Heart right ventricle (tissue), 16 donors: ENCODE results near the gene COL6A3. TPM values are rescaled to one million over a fixed set of nuclear protein-coding genes. Genes with fewer than 3 reads are reported as not detected.

ENCODE experiments used
- ATAC-seq, 8 donors: fragments of 200-7000 bp; cut with Tn5 transposase; one replicate each; pipeline ENCODE4 v1.9.1; 2020; ENCODE audit warnings: mild to moderate bottlenecking in 8 of 8, moderate library complexity in 8 of 8, moderate number of reproducible peaks in 1 of 8
- DNase-seq, 2 donors: peaks; one replicate each; pipeline ENCODE4 v3.0.0-alpha.2; 2020
- H3K27ac ChIP-seq, 10 donors: fragments of 200-600 bp; sonication (generic) in 2 of 10; one replicate each; pipeline versions ENCODE4 v1.5.0 to v1.8.0; 2020 to 2022; ENCODE audit warnings: mild to moderate bottlenecking in 3 of 10
- H3K27me3 ChIP-seq, 7 donors: fragments of 200-600 bp; one replicate each; pipeline ENCODE4 v1.8.0; 2021 to 2022; ENCODE audit warnings: mild to moderate bottlenecking in 2 of 7
- H3K36me3 ChIP-seq, 9 donors: fragments of 200-600 bp; sonication (generic) in 1 of 9; one replicate each; pipeline versions ENCODE4 v1.5.0 to v1.8.0; 2020 to 2022; ENCODE audit warnings: mild to moderate bottlenecking in 2 of 9
- H3K4me1 ChIP-seq, 9 donors: fragments of 200-600 bp; sonication (generic) in 1 of 9; one replicate each; pipeline versions ENCODE4 v1.5.0 to v1.8.0; 2020 to 2022; ENCODE audit warnings: mild to moderate bottlenecking in 4 of 9
- H3K4me3 ChIP-seq, 10 donors: fragments of 200-600 bp; sonication (generic) in 2 of 10; one replicate each; pipeline versions ENCODE4 v1.5.0 to v1.8.0; 2020 to 2022; ENCODE audit warnings: mild to moderate bottlenecking in 7 of 10, moderate library complexity in 2 of 10
- H3K9me3 ChIP-seq, 11 donors: fragments of 200-600 bp in 10 of 11; sonication (generic) in 2 of 11; one replicate each; pipeline versions ENCODE4 v1.5.0 to v1.8.0; 2013 to 2022; ENCODE audit warnings: mild to moderate bottlenecking in 2 of 11, control low read depth in 1 of 11, moderate library complexity in 1 of 11
- CTCF ChIP-seq, 9 donors: fragments of 200-600 bp; sonication (generic) in 2 of 9; IDR thresholded peaks; one replicate each; pipeline versions ENCODE4 v1.5.0 to v1.8.0; 2021 to 2022; ENCODE audit warnings: antibody characterized with exemption in 9 of 9, mild to moderate bottlenecking in 5 of 9, moderate library complexity in 1 of 9
- WGBS, 2 donors: extraction: QIAGEN DNeasy Blood & Tissue Kit; methylation state at CpG; one replicate each; pipeline ENCODE4 v1.1.7; 2013; ENCODE audit warnings: inconsistent platforms in 1 of 2; 5-methylcytosine and 5-hydroxymethylcytosine counted together
- intact Hi-C, 10 donors: fragments of 100-400 bp; cut with DNase I; formaldehyde crosslinking; loops; one replicate each; pipeline versions ENCODE4 v1.11.1 to v1.14.2; 2022
- polyA plus RNA-seq, 2 donors: library from polyadenylated mRNA; stranded (reverse); fragments of 200-250 nt; gene quantifications; one replicate each; pipeline ENCODE4 v1.2.3, GENCODE V29; 2013
- total RNA-seq, 10 donors: library from RNA; stranded (reverse); fragmentation: NEBNext Ultra II Directional in 3 of 10; extraction: Animal tissue kit (Norgen Biotek cat#: 25700) in 3 of 10; gene quantifications; one replicate each; pipeline versions ENCODE4 v1.2.1 to v1.2.4, GENCODE V29; 2021 to 2023
- donor health status: Arrhythmogenic right ventricular cardiomyopathy.
- donor health status: ischemic (EF 13 %, LVEDD 7.1; RV severe dilation, severe dysfunction).
- donor health status: healthy with polysubstance abuse.
- donor health status: DM: no; HTN: yes; CAD: no.
- donor health status: DM: no; HTN: no; CAD: no.
- donor health status: ischemic (EF 25% LVEDD 6.9; RV normal size, moderate dysfunction).
- donor health status: ischemic (EF 25% LVEDD 5.7; RV mildly dilated, moderate dysfunction).
- donor health status: healthy.
- donor health status: DM: yes; HTN: yes; CAD: no.
- donor health status: Ischemic cardiomyopathy.
- donor health status: ischemic (EF 35%, LVEDD 5.7; RV mildly dilated, moderate dysfunction).
- donor health status: nonischemic (EF 11% LVEDD 7.7; RV severe dilation, severe dysfunction).
- donor health status: DM: yes; HTN: yes; CAD: no.
- donor health status: PGD.
- donor health status: ischemic (EF 29% LVEDD 5.4; RV normal size, mild dysfunction).
- donor health status: nonischemic (EF 23%, LVEDD 6.1; RV moderate dilation, normal function).

The COL6A3 gene
- total and polyA plus RNA-seq, 12 donors, result 27.7 to 222 (median 47.5) TPM

GRCh38 chr2:237289139-237289538 lies 124.8 kb downstream of the COL6A3 start:
- H3K9me3 ChIP-seq, result peaks cover 0 to 10% (median 0%) of the 10 kb centered on the region in 11 donors
- 91 to 92% methylated on average over 7 of the region's 7 CpGs for WGBS, 2 donors
- peak overlapping the region in 3 of 10 donors; percentile 11 to 92 (median 91) for H3K27ac ChIP-seq
- ATAC-seq (no peak), DNase-seq (no peak)
- no peaks in the 10 kb centered on the region for H3K27me3 ChIP-seq
- no peak overlapping the region for H3K4me3 ChIP-seq
- peaks cover 0 to 34% (median 27%) of the 10 kb centered on the region in 9 donors for H3K4me1 ChIP-seq
- TF ChIP-seq CTCF (IDR thresholded peaks at IDR 0.05), result no peak
- intact Hi-C loops, result no loop called here
- no peaks in the 10 kb centered on the region for H3K36me3 ChIP-seq

GRCh38 chr2:237287872-237288271 lies 126.1 kb downstream of the COL6A3 start:
- Histone ChIP-seq H3K4me1 (peaks cover 0 to 27% (median 23%) of the 10 kb centered on the region in 9 donors), H3K27me3 (no peaks in the 10 kb centered on the region), H3K4me3 (no peak overlapping the region), H3K27ac (peak overlapping the region in 1 of 10 donors; percentile 1), H3K9me3 (peaks cover 0 to 6% (median 0%) of the 10 kb centered on the region in 11 donors), H3K36me3 (no peaks in the 10 kb centered on the region)
- no peak for TF ChIP-seq CTCF (IDR thresholded peaks at IDR 0.05)
- WGBS, 2 donors, result 48 to 60% methylated on average over 1 of the region's 1 CpG
- ATAC-seq, result no peak
- intact Hi-C loops, result no loop called here
- no peak for DNase-seq

- no peak for TF ChIP-seq CTCF (IDR thresholded peaks at IDR 0.05)
- DNase-seq, result no peak
- H3K27me3 ChIP-seq, result no peaks in the 10 kb centered on the region
- no peaks in the 10 kb centered on the region for H3K9me3 ChIP-seq
- H3K27ac ChIP-seq, result peak overlapping the region in 4 of 10 donors; percentile 16 to 72 (median 43)
- H3K36me3 ChIP-seq, result no peaks in the 10 kb centered on the region
- WGBS, 2 donors, result 83 to 89% methylated on average over 4 of the region's 4 CpGs
- intact Hi-C loops, result no loop called here
- peaks cover 0 to 20% (median 9%) of the 10 kb centered on the region in 9 donors for H3K4me1 ChIP-seq
- H3K4me3 ChIP-seq, result no peak overlapping the region
- ATAC-seq, result no peak
These were observed 130.6 kb downstream of the COL6A3 start for GRCh38 chr2:237283131-237283928.

GRCh38 chr2:237282568-237283128 lies 131.3 kb downstream of the COL6A3 start:
- Histone ChIP-seq H3K36me3 (no peaks in the 10 kb centered on the region), H3K27ac (peak overlapping the region in 5 of 10 donors; percentile 13 to 89 (median 64)), H3K9me3 (no peaks in the 10 kb centered on the region), H3K27me3 (no peaks in the 10 kb centered on the region), H3K4me1 (peaks cover 0 to 20% (median 9%) of the 10 kb centered on the region in 9 donors), H3K4me3 (no peak overlapping the region)
- peak in 3 of 8 donors; percentile 27 to 69 (median 43) for ATAC-seq
- no peak for DNase-seq
- no peak for TF ChIP-seq CTCF (IDR thresholded peaks at IDR 0.05)
- 85 to 96% methylated on average over 1 of the region's 1 CpG for WGBS, 2 donors
- intact Hi-C loops, result no loop called here
